ENCODE data around the gene ABHD4. TPM values are rescaled to one million over a fixed set of nuclear protein-coding genes. Genes with fewer than 3 reads are reported as not detected.
A peak's percentile ranks its signal among the peaks of the same experiment; 100 is the strongest.

ABHD4 gene
- total RNA-seq, 3 donors from 2014 or later, result 1.9 to 3.9 (median 2.1) TPM

DNA sequence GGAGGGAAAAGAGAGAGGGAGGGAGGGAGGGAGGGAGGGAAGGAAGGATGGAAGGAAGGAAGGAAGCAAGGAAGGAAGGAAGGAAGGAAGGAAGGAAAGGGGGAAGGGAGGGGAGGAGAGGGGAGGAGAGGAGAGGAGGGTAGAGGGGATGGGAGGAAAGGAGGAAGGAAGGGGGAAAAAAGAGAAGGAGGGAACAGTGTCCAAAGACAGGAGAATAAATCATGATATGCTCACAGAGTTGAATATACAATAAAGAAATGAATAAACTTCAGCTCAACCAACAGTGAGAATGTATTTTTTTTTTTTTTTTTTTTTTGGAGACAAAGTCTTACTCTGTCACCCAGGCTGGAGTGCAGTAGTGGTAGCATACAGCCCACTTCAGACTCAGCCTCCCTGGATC, 42.1 kb downstream of the ABHD4 start:
- no peak for DNase-seq
- Mint-ChIP-seq H3K4me1 (ENCODE audit: low read depth) (no peaks in the 10 kb centered on the region), H3K9me3 (no peaks in the 10 kb centered on the region), H3K27me3 (ENCODE audit: low read depth) (no peaks in the 10 kb centered on the region), H3K36me3 (ENCODE audit: insufficient read depth) (no peaks in the 10 kb centered on the region), H3K4me3 (no peak overlapping the region)
- no peak for ATAC-seq

DNA sequence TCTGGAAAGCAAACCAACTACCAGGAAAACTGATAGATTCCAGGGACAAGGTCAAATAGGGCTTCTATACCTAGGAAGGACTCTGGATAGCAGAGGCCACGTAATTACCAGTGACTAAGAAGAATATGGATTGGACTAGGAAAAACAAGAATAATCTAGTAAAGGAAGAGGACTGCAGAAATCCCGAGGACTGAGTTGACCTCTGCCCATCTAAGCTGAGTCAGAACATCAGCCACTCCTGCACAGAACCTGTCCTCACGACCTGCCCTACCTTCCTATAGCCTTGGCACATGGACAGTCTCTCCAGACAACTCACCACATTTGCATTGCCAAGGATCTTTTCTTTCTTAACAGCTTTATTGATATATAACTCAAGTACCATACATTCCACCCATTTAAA, 43.7 kb downstream of the ABHD4 start:
- H3K36me3 Mint-ChIP-seq (ENCODE audit: insufficient read depth), result no peaks in the 10 kb centered on the region
- no peaks in the 10 kb centered on the region for H3K9me3 Mint-ChIP-seq
- ATAC-seq, result no peak

DNA sequence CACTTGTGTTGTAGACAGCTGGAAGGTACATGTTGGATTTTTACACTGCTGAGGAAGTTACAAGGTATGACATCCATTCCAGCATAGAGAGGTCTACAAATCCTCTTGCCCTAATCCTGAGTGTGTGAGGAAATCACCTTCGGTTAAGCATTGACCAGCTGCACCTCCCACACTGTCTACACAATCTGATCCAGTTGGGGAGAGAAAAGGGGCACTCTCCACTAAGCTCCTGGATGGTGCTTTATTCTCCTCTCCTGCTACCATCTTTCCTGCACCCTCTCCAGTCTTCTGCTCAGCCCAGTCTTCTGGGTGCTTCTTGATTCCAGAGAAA, 46.2 kb downstream of the ABHD4 start, which contains the start of gene OR6J1:
OR6J1 (minus strand) TSS at position 48 of the 331 bp plus-strand sequence. CDS start 9,541 bp downstream, outside the sequence.
- H3K27me3 Mint-ChIP-seq (ENCODE audit: low read depth), result no peaks in the 10 kb centered on the region
- H3K9me3 Mint-ChIP-seq, result no peaks in the 10 kb centered on the region
- peaks cover 2% of the 10 kb centered on the region for H3K4me1 Mint-ChIP-seq (ENCODE audit: low read depth)
- ATAC-seq, result no peak
- DNase-seq, result no peak
- no peaks in the 10 kb centered on the region for H3K36me3 Mint-ChIP-seq (ENCODE audit: insufficient read depth)
- no peak within 1 kb of the TSS for H3K4me3 Mint-ChIP-seq

More for the DNA sequence above, 43.7 kb downstream of the ABHD4 start:
- no peak for DNase-seq
- Mint-ChIP-seq H3K4me1 (ENCODE audit: low read depth) (peaks cover 2% of the 10 kb centered on the region), H3K27me3 (ENCODE audit: low read depth) (no peaks in the 10 kb centered on the region), H3K4me3 (no peak overlapping the region)

DNA sequence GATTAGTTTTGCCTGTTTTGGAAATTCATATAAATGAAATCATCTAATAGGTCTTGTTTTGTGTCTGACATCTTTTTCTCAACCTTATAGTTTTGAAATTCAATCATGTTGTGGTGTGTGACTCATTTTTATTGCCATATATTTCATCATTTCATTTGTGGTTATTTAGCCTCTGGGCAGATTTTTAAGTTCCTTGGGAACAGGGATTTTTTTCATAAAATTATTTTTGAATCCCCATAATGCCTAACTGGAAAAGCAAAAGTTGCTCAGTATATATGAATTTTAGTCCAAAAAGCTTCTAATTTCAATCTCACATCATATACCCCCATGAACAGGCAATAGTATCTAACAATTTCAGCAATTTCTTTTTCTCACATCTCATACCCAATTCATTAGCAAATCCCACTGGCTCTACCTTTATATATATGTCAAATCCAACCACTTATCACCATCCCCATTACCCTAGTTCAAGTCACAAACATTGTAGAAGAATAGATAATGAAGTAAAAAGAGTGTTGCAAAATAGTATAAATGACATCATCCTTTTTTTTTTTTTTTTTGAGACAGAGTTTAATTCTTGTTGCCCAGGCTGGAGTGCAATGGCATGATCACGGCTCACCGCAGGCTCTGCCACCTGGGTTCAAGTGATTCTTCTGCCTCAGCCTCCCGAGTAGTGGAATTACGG, 48.6 kb downstream of the ABHD4 start:
- Mint-ChIP-seq H3K9me3 (no peaks in the 10 kb centered on the region), H3K27me3 (ENCODE audit: low read depth) (no peaks in the 10 kb centered on the region), H3K4me3 (no peak overlapping the region), H3K36me3 (ENCODE audit: insufficient read depth) (no peaks in the 10 kb centered on the region), H3K4me1 (ENCODE audit: low read depth) (peaks cover 2% of the 10 kb centered on the region)
- DNase-seq (no peak), ATAC-seq (no peak)

DNA sequence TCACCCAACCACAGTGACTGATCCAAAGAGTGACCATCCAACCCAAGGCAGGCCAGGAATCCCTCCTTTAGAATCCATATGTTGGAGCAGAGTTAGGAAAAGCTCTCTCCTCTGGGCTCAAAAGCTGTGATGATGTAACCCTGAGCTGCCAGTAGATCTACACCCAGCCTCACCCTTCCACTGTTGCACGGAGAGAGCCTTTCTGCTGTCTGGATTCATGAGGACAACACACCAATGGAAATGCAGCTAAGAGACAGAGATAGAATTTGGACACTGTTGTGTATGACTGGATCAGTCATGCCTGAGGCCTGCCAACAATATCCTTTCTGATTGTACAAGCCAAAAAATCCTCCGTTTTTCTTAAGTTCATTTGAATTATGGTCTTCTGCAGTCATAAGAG, 50.4 kb downstream of the ABHD4 start:
- no peaks in the 10 kb centered on the region for H3K36me3 Mint-ChIP-seq (ENCODE audit: insufficient read depth)
- H3K4me3 Mint-ChIP-seq, result no peak overlapping the region
- H3K27me3 Mint-ChIP-seq (ENCODE audit: low read depth), result no peaks in the 10 kb centered on the region
- no peak for DNase-seq
- no peak for ATAC-seq
- H3K4me1 Mint-ChIP-seq (ENCODE audit: low read depth), result peaks cover 2% of the 10 kb centered on the region
- no peaks in the 10 kb centered on the region for H3K9me3 Mint-ChIP-seq

DNA sequence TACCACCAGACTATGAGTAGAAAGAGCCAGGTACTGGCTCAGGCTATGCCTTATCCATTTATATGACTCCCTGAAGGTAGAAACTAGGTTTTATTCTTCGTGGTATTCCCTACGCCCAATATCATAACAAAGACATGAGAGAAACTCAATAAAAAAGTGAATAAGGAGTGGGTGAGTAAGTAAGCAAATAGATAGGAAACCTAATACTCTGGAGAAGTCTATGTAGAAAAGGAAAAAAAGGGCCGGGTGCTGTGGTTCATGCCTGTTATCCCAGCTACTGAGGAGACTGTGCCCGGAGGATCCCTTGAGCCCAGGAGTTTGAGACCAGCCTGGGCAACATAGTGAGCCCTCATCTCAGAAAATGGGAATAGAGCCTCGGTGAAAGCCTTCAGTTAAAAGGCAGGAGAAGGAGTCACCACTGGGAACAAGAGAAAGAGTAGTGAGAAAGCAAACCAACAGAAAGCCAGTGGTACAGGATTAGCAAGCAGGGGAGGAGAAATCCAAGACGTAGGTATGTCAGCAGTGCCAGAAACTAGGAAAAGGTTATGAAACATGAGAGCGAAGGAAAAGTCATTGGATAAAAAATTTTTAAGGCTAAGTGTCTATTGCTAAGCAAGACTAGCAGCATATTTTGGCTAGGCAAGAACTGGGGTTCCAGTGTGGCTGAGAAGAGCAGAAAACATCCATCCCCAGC, 52.1 kb downstream of the ABHD4 start:
- ATAC-seq (no peak), DNase-seq (no peak)
- H3K4me3 Mint-ChIP-seq, result no peak overlapping the region
- no peaks in the 10 kb centered on the region for H3K27me3 Mint-ChIP-seq (ENCODE audit: low read depth)
- no peaks in the 10 kb centered on the region for H3K9me3 Mint-ChIP-seq
- peaks cover 2% of the 10 kb centered on the region for H3K4me1 Mint-ChIP-seq (ENCODE audit: low read depth)
- no peaks in the 10 kb centered on the region for H3K36me3 Mint-ChIP-seq (ENCODE audit: insufficient read depth)

DNA sequence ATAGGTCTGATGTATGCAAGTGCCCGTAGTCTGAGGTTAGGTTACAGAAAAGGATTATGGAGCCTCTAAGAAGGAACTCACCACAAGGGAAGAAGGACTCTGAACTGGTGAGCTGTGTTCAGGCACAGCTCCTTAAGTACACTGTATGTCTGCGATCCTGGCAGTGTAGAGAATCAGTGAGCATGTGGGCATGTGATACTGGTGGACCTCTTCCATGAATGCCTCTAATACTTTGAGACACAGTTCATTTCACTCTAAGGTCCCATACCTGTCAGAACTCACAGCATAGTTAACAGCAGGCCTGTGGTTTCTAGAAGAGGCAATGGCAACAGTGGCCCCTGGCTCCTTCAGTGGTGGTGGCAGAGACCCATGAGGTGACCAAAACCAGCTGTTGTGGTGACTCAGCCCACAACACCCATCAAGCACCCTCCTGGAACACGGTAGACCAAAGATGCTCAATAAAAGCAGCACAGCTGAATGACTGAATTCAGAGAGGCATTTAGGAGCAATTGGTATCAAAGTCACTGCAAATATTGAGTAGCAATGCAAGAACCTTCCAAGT, 52.9 kb downstream of the ABHD4 start:
- Mint-ChIP-seq H3K36me3 (ENCODE audit: insufficient read depth) (no peaks in the 10 kb centered on the region), H3K4me3 (no peak overlapping the region), H3K27me3 (ENCODE audit: low read depth) (no peaks in the 10 kb centered on the region), H3K4me1 (ENCODE audit: low read depth) (peaks cover 2% of the 10 kb centered on the region), H3K9me3 (no peaks in the 10 kb centered on the region)
- DNase-seq, result no peak
- no peak for ATAC-seq

DNA sequence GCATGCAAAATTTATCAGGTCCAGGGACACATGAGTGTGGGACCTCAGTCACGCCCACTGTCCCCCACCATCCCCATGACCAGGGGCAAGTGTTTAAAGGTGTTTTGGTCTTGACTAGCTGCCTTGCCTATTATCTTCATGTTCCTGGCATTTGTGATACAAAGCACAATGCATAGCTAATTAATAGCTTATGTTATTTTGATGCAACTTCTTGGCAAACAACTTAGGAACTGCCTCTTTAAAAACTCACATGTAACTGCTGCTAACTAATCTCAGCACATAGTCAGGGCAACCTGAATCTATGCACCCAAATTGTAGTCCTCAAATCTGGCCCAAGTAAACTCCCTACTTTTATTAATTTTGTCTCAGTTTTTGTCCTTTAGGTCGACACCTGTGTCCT, 53.5 kb downstream of the ABHD4 start:
- no peak overlapping the region for H3K4me3 Mint-ChIP-seq
- no peak for ATAC-seq
- no peaks in the 10 kb centered on the region for H3K9me3 Mint-ChIP-seq

DNA sequence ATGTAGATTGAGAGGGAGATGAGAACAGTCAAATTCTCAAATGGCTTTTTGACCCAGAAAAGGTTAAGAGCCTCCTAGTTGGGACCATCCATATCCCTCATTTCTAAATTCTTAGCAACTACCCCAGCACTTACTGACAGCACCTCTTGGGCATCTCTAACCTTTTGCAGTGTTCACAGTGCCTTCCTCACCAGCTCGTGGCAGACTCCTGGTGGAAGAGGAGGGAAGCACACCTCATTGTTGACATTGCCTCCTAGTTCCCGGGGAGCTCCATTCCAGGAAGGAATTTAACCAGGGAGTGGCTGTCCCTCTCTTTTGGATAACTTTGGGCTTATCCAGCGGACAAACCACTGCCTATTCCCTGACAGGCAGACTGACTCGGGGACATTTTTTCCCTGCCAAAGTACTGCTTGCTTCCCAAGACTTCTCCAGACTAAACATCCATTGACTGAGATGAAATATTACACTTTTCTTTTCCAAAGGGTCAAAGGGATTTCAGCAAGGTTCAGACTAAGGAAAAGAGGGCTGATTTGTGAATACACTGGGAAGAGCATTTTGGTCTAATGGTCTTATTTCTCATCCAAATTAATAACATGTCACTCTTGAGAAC, 55.0 kb downstream of the ABHD4 start:
- no peaks in the 10 kb centered on the region for H3K36me3 Mint-ChIP-seq (ENCODE audit: insufficient read depth)
- H3K4me3 Mint-ChIP-seq, result no peak overlapping the region
- no peaks in the 10 kb centered on the region for H3K27me3 Mint-ChIP-seq (ENCODE audit: low read depth)
- ATAC-seq (peak; percentile 78 to 80), DNase-seq (peak; percentile 33)
- no peaks in the 10 kb centered on the region for H3K9me3 Mint-ChIP-seq
- H3K4me1 Mint-ChIP-seq (ENCODE audit: low read depth), result no peaks in the 10 kb centered on the region

More for the DNA sequence above, 53.5 kb downstream of the ABHD4 start:
- no peak for DNase-seq
- peaks cover 2% of the 10 kb centered on the region for H3K4me1 Mint-ChIP-seq (ENCODE audit: low read depth)
- no peaks in the 10 kb centered on the region for H3K36me3 Mint-ChIP-seq (ENCODE audit: insufficient read depth)
- no peaks in the 10 kb centered on the region for H3K27me3 Mint-ChIP-seq (ENCODE audit: low read depth)

DNA sequence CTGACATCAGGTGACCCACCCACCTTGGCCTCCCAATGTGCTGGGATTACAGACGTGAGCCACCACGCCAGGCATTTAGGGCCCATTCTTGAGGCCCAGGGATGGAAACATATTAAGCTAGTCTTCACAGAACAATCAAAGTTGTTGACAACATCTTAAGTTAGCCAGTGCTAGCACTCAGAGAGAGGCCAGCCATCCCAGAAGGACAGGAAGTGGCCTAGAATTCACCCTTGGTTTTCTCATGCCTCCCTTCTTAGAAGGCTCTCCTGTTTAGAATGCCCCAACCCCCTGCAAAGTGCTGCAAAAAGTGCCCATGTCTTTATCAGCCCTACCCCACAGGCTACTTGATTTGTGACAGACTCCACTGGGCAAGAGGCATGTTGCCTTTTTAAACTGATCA, 58.1 kb downstream of the ABHD4 start:
- Mint-ChIP-seq H3K9me3 (no peaks in the 10 kb centered on the region), H3K36me3 (ENCODE audit: insufficient read depth) (no peaks in the 10 kb centered on the region), H3K4me3 (no peak overlapping the region), H3K4me1 (ENCODE audit: low read depth) (no peaks in the 10 kb centered on the region), H3K27me3 (ENCODE audit: low read depth) (no peaks in the 10 kb centered on the region)
- DNase-seq (no peak), ATAC-seq (no peak)

DNA sequence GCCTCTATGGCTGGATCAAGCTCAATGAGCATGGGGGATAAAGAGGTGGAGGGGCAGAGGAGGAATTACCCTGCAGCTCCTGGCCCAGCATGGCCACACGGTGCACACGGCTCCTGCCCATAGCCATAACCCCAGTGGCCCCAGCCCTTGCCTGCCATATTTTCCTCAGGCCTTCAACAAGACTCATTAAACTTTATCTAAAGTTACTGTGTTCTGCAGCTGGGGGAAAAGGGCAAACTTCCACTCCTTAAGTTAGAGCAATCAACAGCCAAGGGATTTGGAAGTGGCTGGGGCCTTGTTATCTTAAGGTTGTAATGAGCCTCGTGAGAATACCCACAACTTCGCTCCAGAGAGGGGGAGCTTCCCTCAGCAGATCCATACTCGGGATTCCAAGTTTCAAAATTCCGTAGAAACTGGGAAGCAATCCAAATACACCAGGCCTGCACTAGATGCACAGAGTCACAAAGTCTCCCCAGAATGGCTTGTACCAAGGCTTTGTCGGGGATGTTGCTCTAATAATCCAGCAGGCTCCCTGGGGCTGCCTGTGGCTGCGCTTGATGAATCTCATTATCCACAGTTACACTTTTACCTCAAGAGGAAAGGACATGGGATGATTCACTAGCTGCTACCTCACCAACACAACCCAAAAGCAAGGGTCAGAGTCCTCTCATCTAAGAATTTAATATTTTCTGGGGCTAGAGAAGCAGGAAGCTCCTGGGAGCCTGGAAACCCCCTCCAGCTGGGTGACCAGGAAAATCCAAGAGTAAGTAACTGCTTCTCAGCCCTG, 59.0 kb downstream of the ABHD4 start:
- no peak overlapping the region for H3K4me3 Mint-ChIP-seq
- ATAC-seq (no peak), DNase-seq (no peak)
- H3K36me3 Mint-ChIP-seq (ENCODE audit: insufficient read depth), result no peaks in the 10 kb centered on the region
- H3K9me3 Mint-ChIP-seq, result no peaks in the 10 kb centered on the region
- H3K4me1 Mint-ChIP-seq (ENCODE audit: low read depth), result no peaks in the 10 kb centered on the region
- H3K27me3 Mint-ChIP-seq (ENCODE audit: low read depth), result no peaks in the 10 kb centered on the region

DNA sequence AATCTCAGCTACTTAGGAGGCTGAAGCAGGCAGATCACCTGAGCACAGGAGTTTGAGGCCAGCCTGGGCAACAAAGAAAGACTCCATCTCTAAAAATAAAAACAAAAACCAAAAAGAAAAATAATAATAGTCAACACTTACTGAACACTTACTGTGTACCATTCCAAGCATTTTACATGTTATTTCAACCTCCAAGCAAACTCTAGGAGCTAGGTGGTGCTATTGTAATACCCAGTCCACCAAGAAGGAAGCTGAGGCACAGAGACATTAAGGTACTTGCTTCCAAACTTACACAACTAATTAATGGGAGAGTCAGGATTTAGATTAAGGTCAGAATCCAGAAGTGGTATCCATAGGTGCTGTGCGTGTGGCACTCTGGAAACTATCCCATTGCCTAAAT, 59.8 kb downstream of the ABHD4 start:
- H3K4me1 Mint-ChIP-seq (ENCODE audit: low read depth), result no peaks in the 10 kb centered on the region

DNA sequence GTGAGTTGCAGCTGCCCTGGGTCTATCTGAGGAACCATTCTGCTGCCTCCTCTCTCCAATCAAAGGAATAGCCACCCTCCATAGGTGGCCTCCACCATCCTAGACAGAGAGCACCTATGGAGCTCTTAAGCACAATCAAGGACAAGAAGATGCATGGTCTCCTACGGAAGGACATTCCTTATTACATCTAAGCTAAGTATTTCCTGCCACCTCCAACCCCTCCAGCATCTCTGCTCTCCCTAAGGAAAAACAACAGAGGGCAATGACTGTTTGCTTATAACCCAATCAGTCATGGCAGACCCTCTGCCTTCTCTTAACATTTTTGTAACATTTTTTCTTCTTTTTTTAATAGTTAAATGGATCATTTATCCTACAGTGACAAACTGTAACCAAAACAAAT, 60.8 kb downstream of the ABHD4 start:
- H3K9me3 Mint-ChIP-seq, result no peaks in the 10 kb centered on the region
- DNase-seq (no peak), ATAC-seq (no peak)
- H3K4me3 Mint-ChIP-seq, result no peak overlapping the region
- H3K27me3 Mint-ChIP-seq (ENCODE audit: low read depth), result no peaks in the 10 kb centered on the region
- no peaks in the 10 kb centered on the region for H3K36me3 Mint-ChIP-seq (ENCODE audit: insufficient read depth)
- H3K4me1 Mint-ChIP-seq (ENCODE audit: low read depth), result no peaks in the 10 kb centered on the region

More for the DNA sequence above, 59.8 kb downstream of the ABHD4 start:
- Mint-ChIP-seq H3K36me3 (ENCODE audit: insufficient read depth) (no peaks in the 10 kb centered on the region), H3K27me3 (ENCODE audit: low read depth) (no peaks in the 10 kb centered on the region), H3K4me3 (no peak overlapping the region), H3K9me3 (no peaks in the 10 kb centered on the region)
- DNase-seq, result no peak
- ATAC-seq, result no peak

DNA sequence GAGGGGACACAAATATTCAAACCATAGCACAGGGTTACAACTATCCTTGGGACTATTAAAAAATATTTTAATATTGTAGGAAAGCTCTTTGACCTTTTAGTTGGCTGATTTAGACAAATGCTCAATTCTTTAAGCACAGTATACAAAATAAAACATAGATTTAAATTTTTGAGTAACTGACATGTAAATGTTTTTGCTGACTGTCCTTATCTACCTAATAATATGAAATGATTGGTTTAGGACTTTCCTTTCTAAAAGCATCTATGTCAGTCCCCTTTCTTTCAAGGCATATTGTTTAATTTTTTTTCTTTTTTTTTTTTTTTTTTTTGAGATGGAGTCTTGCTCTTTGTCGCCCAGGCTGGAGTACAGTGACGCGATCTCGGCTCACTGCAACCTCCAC, 62.6 kb downstream of the ABHD4 start:
- Mint-ChIP-seq H3K4me3 (no peak overlapping the region), H3K27me3 (ENCODE audit: low read depth) (no peaks in the 10 kb centered on the region), H3K4me1 (ENCODE audit: low read depth) (no peaks in the 10 kb centered on the region), H3K36me3 (ENCODE audit: insufficient read depth) (no peaks in the 10 kb centered on the region), H3K9me3 (no peaks in the 10 kb centered on the region)
- ATAC-seq (no peak), DNase-seq (no peak)

Data from activated T-cell treated with anti-CD3 and anti-CD28 coated beads, Interleukin-2, amount 50 U/mL, for 4 hours (primary cell).